SJCRH30 (cell line): ENCODE results near the gene AKAP7. TPM values are rescaled to one million over a fixed set of nuclear protein-coding genes. Genes with fewer than 3 reads are reported as not detected.
"Not testable (repeated sequence)": the region's sequence is repeated elsewhere in the genome, so short reads cannot be mapped to it uniquely, and the experiment has no call there.

ENCODE experiments used
- DNase-seq, 2 experiments: peaks; one replicate each; pipeline ENCODE4 v3.0.0-alpha.2; 2015 to 2020
- H3K27ac ChIP-seq: fragments of 250-450 bp; sonication (Bioruptor Pico); 2 replicates; pipeline ENCODE4 v1.5.1; 2020; ENCODE audit warnings: mild to moderate bottlenecking, moderate library complexity
- H3K27me3 ChIP-seq: fragments of 250-450 bp; sonication (Bioruptor Pico); 2 replicates; pipeline ENCODE4 v1.5.1; 2020; ENCODE audit warnings: mild to moderate bottlenecking, moderate library complexity
- H3K36me3 ChIP-seq: fragments of 250-450 bp; sonication (Bioruptor Pico); 2 replicates; pipeline ENCODE4 v1.5.1; 2020; ENCODE audit warnings: mild to moderate bottlenecking, moderate library complexity
- H3K4me1 ChIP-seq: fragments of 250-450 bp; sonication (Bioruptor Pico); 2 replicates; pipeline ENCODE4 v1.5.1; 2020; ENCODE audit warnings: mild to moderate bottlenecking, moderate library complexity
- H3K4me3 ChIP-seq: fragments of 250-450 bp; sonication (Bioruptor Pico); 2 replicates; pipeline ENCODE4 v1.5.1; 2020; ENCODE audit warnings: mild to moderate bottlenecking, moderate library complexity
- H3K9me3 ChIP-seq: fragments of 250-450 bp; sonication (Bioruptor Pico); replicated peaks from 2 replicates; pipeline ENCODE4 v1.5.1; 2020; ENCODE audit warnings: mild to moderate bottlenecking, moderate library complexity
- total RNA-seq: library from RNA; depleted of rRNA; stranded (reverse); fragments of >200 nt; shearing (Covaris generic); gene quantifications from 2 replicates; pipeline ENCODE4 v1.2.3, GENCODE V29; 2014

Gene AKAP7
- total RNA-seq, 1 experiment from 2014 or later = 2.3 TPM

DNA sequence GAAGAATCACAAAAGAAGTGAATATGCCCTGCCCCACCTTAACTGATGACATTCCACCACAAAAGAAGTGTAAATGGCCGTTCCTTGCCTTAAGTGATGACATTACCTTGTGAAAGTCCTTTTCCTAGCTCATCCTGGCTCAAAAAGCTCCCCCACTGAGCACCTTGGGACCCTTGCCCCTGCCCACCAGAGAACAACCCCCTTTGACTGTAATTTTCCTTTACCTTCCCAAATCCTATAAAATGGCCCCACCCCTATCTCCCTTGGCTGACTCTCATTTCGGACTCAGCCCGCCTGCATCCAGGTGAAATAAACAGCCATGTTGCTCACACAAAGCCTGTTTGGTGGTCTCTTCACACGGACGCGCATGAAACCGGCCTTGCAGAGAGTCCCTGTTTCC lies 165.6 kb downstream of the AKAP7 start:
- not testable (repeated sequence) for H3K27ac ChIP-seq, H3K36me3 ChIP-seq, H3K27me3 ChIP-seq, H3K4me3 ChIP-seq, H3K4me1 ChIP-seq, H3K9me3 ChIP-seq, DNase-seq

DNA sequence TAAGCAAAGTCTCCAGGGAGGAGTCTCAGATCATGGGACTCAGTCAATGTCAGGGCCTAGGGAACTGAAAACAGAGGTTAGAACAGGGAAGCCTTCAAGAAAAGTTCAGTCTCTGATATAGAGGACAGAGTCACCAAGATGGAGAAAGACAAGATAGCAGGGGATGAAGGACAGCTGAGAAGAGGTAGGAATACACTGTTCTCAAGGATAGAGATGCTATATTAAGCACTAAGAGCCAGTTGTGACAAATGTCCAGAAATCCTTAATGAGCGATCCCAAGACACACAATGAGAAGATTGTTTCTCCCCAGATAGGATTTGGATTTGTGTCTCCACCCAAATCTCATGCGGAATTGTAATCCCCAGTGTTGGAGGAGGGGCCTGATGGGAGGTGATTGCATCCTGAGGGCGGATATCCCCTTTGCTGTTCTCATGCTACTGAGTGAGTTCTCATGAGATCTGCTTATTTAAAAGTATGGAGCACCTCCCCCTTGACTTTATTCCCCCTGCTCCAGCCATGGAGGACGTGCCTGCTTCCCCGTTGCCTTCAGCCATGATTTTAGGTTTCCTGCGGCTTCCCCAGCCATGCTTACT lies 168.2 kb downstream of the AKAP7 start:
- Histone ChIP-seq H3K4me3 (no peak overlapping the region), H3K9me3 (no peaks in the 10 kb centered on the region), H3K27ac (no peak overlapping the region), H3K36me3 (no peaks in the 10 kb centered on the region), H3K4me1 (no peaks in the 10 kb centered on the region), H3K27me3 (no peaks in the 10 kb centered on the region)
- no peak for DNase-seq

- DNase-seq = no peak
- H3K36me3 ChIP-seq = no peaks in the 10 kb centered on the region
- no peaks in the 10 kb centered on the region for H3K4me1 ChIP-seq
- no peak overlapping the region for H3K4me3 ChIP-seq
- H3K27me3 ChIP-seq = no peaks in the 10 kb centered on the region
- H3K9me3 ChIP-seq = no peaks in the 10 kb centered on the region
- no peak overlapping the region for H3K27ac ChIP-seq
These were observed 170.0 kb downstream of the AKAP7 start for GRCh38 chr6:131305037-131305850.

- no peak for DNase-seq
- H3K4me3 ChIP-seq = no peak overlapping the region
- no peaks in the 10 kb centered on the region for H3K4me1 ChIP-seq
- H3K27ac ChIP-seq = no peak overlapping the region
- no peaks in the 10 kb centered on the region for H3K27me3 ChIP-seq
- H3K36me3 ChIP-seq = no peaks in the 10 kb centered on the region
- no peaks in the 10 kb centered on the region for H3K9me3 ChIP-seq
These were observed 174.2 kb downstream of the AKAP7 start for GRCh38 chr6:131309437-131309836.

DNA sequence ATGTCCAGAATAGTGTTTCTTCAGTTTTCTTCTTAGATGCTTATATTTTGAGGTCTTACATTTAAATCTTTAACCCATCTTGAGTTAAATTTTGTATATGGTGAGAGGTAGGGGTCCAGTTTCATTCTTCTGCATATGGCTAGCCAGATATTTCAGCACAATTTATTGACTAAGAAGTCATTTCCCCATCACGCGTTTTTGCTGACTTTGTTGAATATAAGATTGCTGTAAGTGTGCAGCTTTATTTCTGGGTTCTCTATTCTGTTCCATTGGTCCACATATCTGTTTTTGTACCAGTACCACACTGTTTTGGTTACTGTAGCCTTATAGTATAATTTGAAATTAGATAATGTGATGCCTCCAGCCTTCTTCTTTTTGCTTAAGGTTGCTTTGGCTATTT lies 179.6 kb downstream of the AKAP7 start:
- H3K4me1 ChIP-seq = no peaks in the 10 kb centered on the region
- no peak overlapping the region for H3K4me3 ChIP-seq
- H3K27me3 ChIP-seq = no peaks in the 10 kb centered on the region
- no peak overlapping the region for H3K27ac ChIP-seq
- no peaks in the 10 kb centered on the region for H3K9me3 ChIP-seq
- DNase-seq = no peak
- H3K36me3 ChIP-seq = no peaks in the 10 kb centered on the region

DNA sequence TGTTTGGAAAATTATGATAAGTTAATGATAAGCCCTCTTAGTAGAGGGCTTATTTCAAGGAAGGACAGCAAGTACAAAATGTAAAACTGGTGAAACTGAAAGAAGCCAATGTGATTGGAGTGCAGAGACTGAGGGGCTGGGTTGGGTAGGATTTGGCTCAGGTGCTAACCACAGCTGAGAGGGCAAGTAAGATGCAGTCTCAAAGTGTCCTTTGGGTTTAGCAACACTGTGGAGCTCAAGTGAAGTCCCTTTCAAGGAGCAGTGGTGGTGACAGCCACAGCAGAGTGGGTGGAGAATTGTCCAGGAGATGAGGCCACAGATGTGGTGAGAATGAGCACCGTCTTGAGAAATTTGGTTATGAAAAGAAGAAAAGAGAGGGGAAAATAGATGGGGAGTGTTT lies 181.4 kb downstream of the AKAP7 start:
- no peaks in the 10 kb centered on the region for H3K27me3 ChIP-seq
- no peaks in the 10 kb centered on the region for H3K9me3 ChIP-seq
- no peaks in the 10 kb centered on the region for H3K4me1 ChIP-seq
- DNase-seq = no peak
- H3K27ac ChIP-seq = no peak overlapping the region
- no peaks in the 10 kb centered on the region for H3K36me3 ChIP-seq
- H3K4me3 ChIP-seq = no peak overlapping the region

DNA sequence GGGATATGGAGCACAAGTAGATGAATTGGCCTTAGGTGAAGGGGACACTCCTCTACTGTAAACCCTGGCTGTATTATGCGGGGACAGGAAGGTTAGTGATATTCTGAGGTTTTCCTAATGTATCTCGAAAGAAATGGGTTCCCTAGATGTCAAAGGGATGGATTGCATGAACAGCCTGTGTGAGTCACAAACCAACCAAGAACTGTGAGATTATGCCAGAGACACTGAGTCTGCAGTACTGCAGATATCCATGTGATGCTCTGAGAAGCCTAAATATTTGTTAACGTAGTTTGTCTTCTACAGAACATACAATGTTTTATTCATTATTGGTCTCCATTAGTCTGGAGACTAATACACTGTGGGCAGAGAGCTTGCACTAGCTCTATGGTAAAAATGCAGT lies 182.2 kb downstream of the AKAP7 start:
- Histone ChIP-seq H3K9me3 (no peaks in the 10 kb centered on the region), H3K4me3 (no peak overlapping the region), H3K4me1 (no peaks in the 10 kb centered on the region), H3K27ac (no peak overlapping the region), H3K36me3 (no peaks in the 10 kb centered on the region), H3K27me3 (no peaks in the 10 kb centered on the region)
- DNase-seq = no peak

- H3K9me3 ChIP-seq = no peaks in the 10 kb centered on the region
- no peak for DNase-seq
- no peaks in the 10 kb centered on the region for H3K36me3 ChIP-seq
- no peak overlapping the region for H3K4me3 ChIP-seq
- no peaks in the 10 kb centered on the region for H3K4me1 ChIP-seq
- no peak overlapping the region for H3K27ac ChIP-seq
- H3K27me3 ChIP-seq = no peaks in the 10 kb centered on the region
These were observed 186.3 kb downstream of the AKAP7 start for GRCh38 chr6:131321589-131321988.

- Histone ChIP-seq H3K4me3 (no peak overlapping the region), H3K27me3 (no peaks in the 10 kb centered on the region), H3K27ac (no peak overlapping the region), H3K36me3 (no peaks in the 10 kb centered on the region), H3K9me3 (no peaks in the 10 kb centered on the region), H3K4me1 (no peaks in the 10 kb centered on the region)
- no peak for DNase-seq
These were observed 186.9 kb downstream of the AKAP7 start for GRCh38 chr6:131322125-131322524.

GRCh38 chr6:131325669-131326068 lies 190.4 kb downstream of the AKAP7 start:
- not testable (repeated sequence) for H3K27ac ChIP-seq, H3K4me3 ChIP-seq, DNase-seq

DNA sequence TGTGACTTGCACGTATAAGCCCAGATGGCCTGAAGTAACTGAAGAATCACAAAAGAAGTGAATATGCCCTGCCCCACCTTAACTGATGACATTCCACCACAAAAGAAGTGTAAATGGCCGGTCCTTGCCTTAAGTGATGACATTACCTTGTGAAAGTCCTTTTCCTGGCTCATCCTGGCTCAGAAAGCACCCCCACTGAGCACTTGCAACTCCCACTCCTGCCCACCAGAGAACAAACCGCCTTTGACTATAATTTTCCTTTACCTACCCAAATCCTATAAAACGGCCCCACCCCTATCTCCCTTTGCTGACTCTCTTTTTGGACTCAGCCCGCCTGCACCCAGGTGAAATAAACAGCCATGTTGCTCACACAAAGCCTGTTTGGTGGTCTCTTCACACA lies 193.5 kb downstream of the AKAP7 start:
- H3K27ac ChIP-seq, H3K36me3 ChIP-seq, DNase-seq, H3K4me1 ChIP-seq, H3K27me3 ChIP-seq, H3K4me3 ChIP-seq, H3K9me3 ChIP-seq: not testable (repeated sequence)

More at GRCh38 chr6:131325669-131326068, 190.4 kb downstream of the AKAP7 start:
- not testable (repeated sequence) for H3K36me3 ChIP-seq, H3K9me3 ChIP-seq, H3K4me1 ChIP-seq, H3K27me3 ChIP-seq

GRCh38 chr6:131331151-131331550 lies 195.9 kb downstream of the AKAP7 start:
- Histone ChIP-seq H3K27me3 (no peaks in the 10 kb centered on the region), H3K36me3 (no peaks in the 10 kb centered on the region), H3K9me3 (no peaks in the 10 kb centered on the region), H3K4me3 (no peak overlapping the region), H3K27ac (no peak overlapping the region), H3K4me1 (no peaks in the 10 kb centered on the region)
- no peak for DNase-seq

- no peaks in the 10 kb centered on the region for H3K9me3 ChIP-seq
- no peak for DNase-seq
- H3K27me3 ChIP-seq = no peaks in the 10 kb centered on the region
- H3K4me3 ChIP-seq = no peak overlapping the region
- no peaks in the 10 kb centered on the region for H3K36me3 ChIP-seq
- H3K4me1 ChIP-seq = no peaks in the 10 kb centered on the region
- H3K27ac ChIP-seq = no peak overlapping the region
These were observed 196.9 kb downstream of the AKAP7 start for GRCh38 chr6:131331873-131332781.
